OCI-LY1 (cell line): ENCODE data around the gene BRD1.

Experiments
- H2AFZ ChIP-seq: fragments of 200-600 bp; sonication (generic), shearing (Covaris generic); 2 replicates; pipeline ENCODE4 v1.6.0; 2014; ENCODE audit warnings: antibody characterized with exemption, mild to moderate bottlenecking, low read length
- H3F3A ChIP-seq: fragments of 200-600 bp; sonication (generic), shearing (Covaris generic); 2 replicates; pipeline ENCODE4 v1.6.0; 2014; ENCODE audit warnings: mild to moderate bottlenecking, antibody characterized with exemption, low read length, moderate library complexity; ENCODE audit not compliant: insufficient read depth
- H3K27ac ChIP-seq: fragments of 200-600 bp; sonication (generic); 2 replicates; pipeline ENCODE4 v1.5.1; 2014; ENCODE audit warnings: low read length, mixed run types, mild to moderate bottlenecking, low read depth; ENCODE audit not compliant: poor library complexity, severe bottlenecking
- H3K27me3 ChIP-seq: fragments of 200-600 bp; sonication (generic); 2 replicates; pipeline ENCODE4 v1.6.0; 2014; ENCODE audit warnings: antibody characterized with exemption, mild to moderate bottlenecking, low read length, moderate library complexity; ENCODE audit not compliant: insufficient read depth
- H3K36me3 ChIP-seq: fragments of 200-600 bp; sonication (generic); 2 replicates; pipeline ENCODE4 v1.6.1; 2014; ENCODE audit warnings: mild to moderate bottlenecking, antibody characterized with exemption, low read length, moderate library complexity, mixed read lengths; ENCODE audit not compliant: insufficient read depth
- H3K4me1 ChIP-seq: fragments of 200-600 bp; sonication (generic); 2 replicates; pipeline ENCODE4 v1.5.1; 2014; ENCODE audit warnings: mild to moderate bottlenecking, low read length, moderate library complexity; ENCODE audit not compliant: insufficient read depth, severe bottlenecking
- H3K4me2 ChIP-seq: fragments of 200-600 bp; sonication (generic), shearing (Covaris generic); 2 replicates; pipeline ENCODE4 v1.6.1; 2014; ENCODE audit warnings: low read length
- H3K4me3 ChIP-seq: fragments of 200-600 bp; sonication (generic); 2 replicates; pipeline ENCODE4 v1.5.1; 2014; ENCODE audit warnings: low read length, low read depth, mild to moderate bottlenecking, mixed read lengths; ENCODE audit not compliant: poor library complexity, severe bottlenecking
- H3K79me2 ChIP-seq: fragments of 200-600 bp; shearing (Covaris generic); 2 replicates; pipeline ENCODE4 v1.6.1; 2016; ENCODE audit warnings: mixed run types, low read length, mixed read lengths; ENCODE audit not compliant: insufficient read depth
- H3K9ac ChIP-seq: fragments of 200-600 bp; sonication (generic), shearing (Covaris generic); 2 replicates; pipeline ENCODE4 v1.6.1; 2014; ENCODE audit warnings: mild to moderate bottlenecking, low read length, mixed read lengths
- H3K9me2 ChIP-seq: fragments of 200-600 bp; sonication (generic), shearing (Covaris generic); 2 replicates; pipeline ENCODE4 v1.6.1; 2014; ENCODE audit warnings: low read depth, mild to moderate bottlenecking, low read length, mixed read lengths
- H3K9me3 ChIP-seq: fragments of 200-600 bp; shearing (Covaris generic); 2 replicates; pipeline ENCODE4 v1.6.1; 2014; ENCODE audit warnings: low read length, mixed read lengths
- H4K20me1 ChIP-seq: fragments of 200-600 bp; sonication (generic), shearing (Covaris generic); 2 replicates; pipeline ENCODE4 v1.6.0; 2016; ENCODE audit warnings: mild to moderate bottlenecking, low read length; ENCODE audit not compliant: insufficient read depth
- CTCF ChIP-seq: fragments of 200-600 bp; sonication (generic), shearing (Covaris generic); IDR thresholded peaks from 2 replicates; pipeline ENCODE4 v1.5.1; 2017; ENCODE audit warnings: mild to moderate bottlenecking, antibody characterized with exemption, low read length, moderate library complexity, mixed read lengths
- EZH2 ChIP-seq: fragments of 200-600 bp; sonication (generic), shearing (Covaris generic); IDR thresholded peaks from 2 replicates; pipeline ENCODE4 v1.8.0; 2017; ENCODE audit warnings: borderline replicate concordance, mixed run types, mild to moderate bottlenecking, antibody characterized with exemption, low read length, moderate library complexity, mixed read lengths

BRD1 gene

DNA sequence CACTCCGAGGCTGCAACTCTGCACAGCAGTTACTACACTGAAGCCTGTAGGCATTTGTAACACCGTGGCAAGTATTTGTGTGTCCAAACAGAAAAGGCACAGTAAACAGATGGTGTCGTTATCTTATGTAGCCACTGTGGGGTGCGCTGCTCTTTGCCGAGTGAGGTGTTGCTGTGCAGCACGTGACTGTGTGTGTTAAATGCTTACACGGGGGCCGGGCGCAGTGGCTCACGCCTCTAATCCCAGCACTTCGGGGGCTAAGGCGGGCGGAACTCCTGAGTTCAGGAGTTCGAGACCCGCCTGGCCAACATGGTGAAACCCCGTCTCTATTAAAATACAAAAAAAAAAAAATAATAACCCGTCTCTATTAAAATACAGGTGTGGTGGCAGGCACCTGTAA, 37.5 kb upstream of the BRD1 start:
- Histone ChIP-seq H3K4me2 (no peak overlapping the region), H3K27ac (no peak overlapping the region), H3K4me3 (no peak overlapping the region), H3K9me2 (no peaks in the 10 kb centered on the region), H3K36me3 (peaks cover 48% of the 10 kb centered on the region), H3K9ac (no peak overlapping the region), H3K27me3 (no peaks in the 10 kb centered on the region), H3K79me2 (peaks cover 97% of the 10 kb centered on the region), H3K9me3 (peaks cover 34% of the 10 kb centered on the region), H3F3A (no peaks in the 10 kb centered on the region), H2AFZ (no peak overlapping the region), H3K4me1 (no peaks in the 10 kb centered on the region), H4K20me1 (no peaks in the 10 kb centered on the region)
- TF ChIP-seq EZH2, result no peak
- no peak for TF ChIP-seq CTCF

GRCh38 chr22:49863931-49864330, 36.3 kb upstream of the BRD1 start:
- H3K79me2 ChIP-seq, result peaks cover 93% of the 10 kb centered on the region
- H3K27ac ChIP-seq, result no peak overlapping the region
- peaks cover 36% of the 10 kb centered on the region for H3K36me3 ChIP-seq
- H3K9me3 ChIP-seq, result peaks cover 21% of the 10 kb centered on the region
- H2AFZ ChIP-seq, result no peak overlapping the region
- H3K9me2 ChIP-seq, result no peaks in the 10 kb centered on the region
- no peak for TF ChIP-seq EZH2
- no peak overlapping the region for H3K9ac ChIP-seq
- no peaks in the 10 kb centered on the region for H3K27me3 ChIP-seq
- H4K20me1 ChIP-seq, result no peaks in the 10 kb centered on the region
- H3K4me3 ChIP-seq, result no peak overlapping the region
- H3K4me1 ChIP-seq, result no peaks in the 10 kb centered on the region
- no peak overlapping the region for H3K4me2 ChIP-seq
- H3F3A ChIP-seq, result no peaks in the 10 kb centered on the region

DNA sequence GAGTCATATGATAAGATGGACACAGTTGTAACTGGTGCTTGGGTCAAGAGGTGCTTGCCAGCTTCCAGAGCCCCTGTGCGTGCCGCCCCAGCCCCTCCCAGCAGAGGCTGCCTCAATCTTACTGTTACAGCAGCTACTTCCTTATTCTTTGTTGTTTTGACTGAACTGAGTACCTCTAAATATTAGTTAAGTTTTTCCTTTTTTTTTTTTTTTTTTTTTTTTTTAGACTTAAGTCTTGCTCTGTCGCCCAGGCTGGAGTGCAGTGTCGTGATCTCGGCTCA, 34.8 kb upstream of the BRD1 start:
- Histone ChIP-seq H3K4me2 (no peak overlapping the region), H3K9me2 (no peaks in the 10 kb centered on the region), H4K20me1 (no peaks in the 10 kb centered on the region), H3K4me3 (no peak overlapping the region), H2AFZ (no peak overlapping the region), H3K4me1 (no peaks in the 10 kb centered on the region), H3K9ac (no peak overlapping the region), H3K36me3 (peaks cover 29% of the 10 kb centered on the region), H3K27me3 (no peaks in the 10 kb centered on the region), H3K9me3 (peaks cover 11% of the 10 kb centered on the region; the same call in 1 of the 2 replicates), H3F3A (no peaks in the 10 kb centered on the region), H3K79me2 (peaks cover 93% of the 10 kb centered on the region), H3K27ac (no peak overlapping the region)
- TF ChIP-seq CTCF (no peak), EZH2 (no peak)

GRCh38 chr22:49861642-49862495, 34.2 kb upstream of the BRD1 start:
- Histone ChIP-seq H3K4me1 (no peaks in the 10 kb centered on the region), H4K20me1 (no peaks in the 10 kb centered on the region), H3K9ac (no peak overlapping the region), H3K4me2 (no peak overlapping the region), H3K79me2 (peaks cover 93% of the 10 kb centered on the region), H2AFZ (no peak overlapping the region), H3K27me3 (no peaks in the 10 kb centered on the region), H3K27ac (no peak overlapping the region), H3F3A (no peaks in the 10 kb centered on the region), H3K4me3 (no peak overlapping the region), H3K36me3 (peaks cover 23% of the 10 kb centered on the region), H3K9me2 (no peaks in the 10 kb centered on the region), H3K9me3 (peaks cover 9% of the 10 kb centered on the region; the same call in 1 of the 2 replicates)
- TF ChIP-seq CTCF, result no peak
- no peak for TF ChIP-seq EZH2
